Measurements from ENCODE around the gene ZNF346. TPM values are rescaled to one million over a fixed set of nuclear protein-coding genes. Genes with fewer than 3 reads are reported as not detected.

ZNF346 gene
- total and polyA plus RNA-seq, 2 of the 13 experiments (the other 11 are each of a cell fraction or from before 2014, with no cell fraction given) = 8.6 to 19.4 TPM

- TF ChIP-seq NCOA5 (CRISPR knock-in tag; IDR thresholded peaks at IDR 0.05) (no peak), POLR2G (IDR thresholded peaks at IDR 0.05; ENCODE audit: low read depth, low read length) (peak; percentile 90), HES4 (CRISPR knock-in tag; IDR thresholded peaks at IDR 0.05; ENCODE audit: borderline replicate concordance) (peak; percentile 84), ZIK1 (CRISPR knock-in tag; IDR thresholded peaks at IDR 0.05; ENCODE audit: borderline replicate concordance, low read depth) (peak; percentile 40; the same call in 1 of the 2 replicates), RBFOX2 (IDR thresholded peaks at IDR 0.05; ENCODE audit: low read depth, low read length) (peak; percentile 97), HDAC6 (IDR thresholded peaks at IDR 0.05; ENCODE audit: low read depth, low read length) (no peak), ZBTB20 (CRISPR knock-in tag; IDR thresholded peaks at IDR 0.05; ENCODE audit: borderline replicate concordance, low read depth) (no peak), TRIM24 (CRISPR knock-in tag; IDR thresholded peaks at IDR 0.05) (peak; percentile 54; the same call in 1 of the 2 replicates), MBD4 (IDR thresholded peaks at IDR 0.05; ENCODE audit: borderline replicate concordance, low read length) (no peak), HIC2 (CRISPR knock-in tag; IDR thresholded peaks at IDR 0.05; ENCODE audit: low read depth) (peak; percentile 75), ZNF30 (CRISPR knock-in tag; IDR thresholded peaks at IDR 0.05) (peak; percentile 86), HOXA5 (CRISPR knock-in tag; IDR thresholded peaks at IDR 0.05) (no peak), PTBP1 (IDR thresholded peaks at IDR 0.05; ENCODE audit: low read depth, low read length, poor library complexity, severe bottlenecking) (peak; percentile 89), ZNF792 (CRISPR knock-in tag; IDR thresholded peaks at IDR 0.05) (no peak; the same call in 1 of the 2 replicates), CREM (IDR thresholded peaks at IDR 0.05) (no peak), CREM (CRISPR knock-in tag; IDR thresholded peaks at IDR 0.05) (no peak), KIAA2018 (CRISPR knock-in tag; IDR thresholded peaks at IDR 0.05; ENCODE audit: borderline replicate concordance) (peak; percentile 67; the same call in 1 of the 2 replicates), MLX (CRISPR knock-in tag; IDR thresholded peaks at IDR 0.05) (peak; percentile 24; the same call in 1 of the 2 replicates)
Observed at GRCh38 chr5:177086654-177087397, 64.3 kb downstream of the ZNF346 start, which contains the start of gene FGFR4 (continued).
